Measurements from ENCODE around the gene RCAN2.

The RCAN2 gene

GRCh38 chr6:46414398-46414797, 76.9 kb downstream of the RCAN2 start:
- Histone ChIP-seq H3K27ac (replicated peaks; ENCODE audit: low read length) (no peak overlapping the region), H4K8ac (ENCODE audit: low read depth, low read length) (no peak overlapping the region)
- no CpG with 5 or more reads among the region's 1 CpG for WGBS, 2 donors (ENCODE audit: extremely low coverage in 2 of 2, insufficient read length in 2 of 2, insufficient replicate concordance in 1 of 2)

DNA sequence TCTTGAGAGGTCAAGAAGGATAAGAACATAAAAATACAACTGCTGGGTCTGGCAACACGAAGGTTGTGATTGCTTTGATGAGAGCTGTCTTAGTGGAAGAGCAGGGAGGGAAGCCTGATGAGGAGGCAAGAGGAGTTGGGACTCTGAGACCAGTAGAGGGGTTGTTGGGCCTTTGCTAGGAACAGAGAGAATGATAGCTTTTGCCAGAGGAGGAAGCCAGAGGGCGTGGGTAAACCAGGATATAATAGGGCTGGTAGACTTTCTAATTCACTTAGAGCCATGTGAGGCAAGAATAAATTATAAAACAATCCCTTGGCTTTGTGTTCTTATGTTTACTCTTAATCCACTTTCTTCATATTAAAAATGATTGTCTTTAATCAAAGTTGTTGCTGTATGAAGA, 78.6 kb downstream of the RCAN2 start:
- Histone ChIP-seq H4K91ac (ENCODE audit: low read depth, low read length, poor library complexity) (no peak overlapping the region), H3K4me1 (ENCODE audit: control insufficient read depth in 2 of 2, insufficient read depth in 1 of 2, low read depth in 1 of 2, low read length in 2 of 2) (no peaks in the 10 kb centered on the region), H3K27ac (replicated peaks; ENCODE audit: low read length) (no peak overlapping the region), H3K9ac (ENCODE audit: low read depth, low read length, poor library complexity) (no peak overlapping the region), H2BK5ac (ENCODE audit: low read length) (no peak overlapping the region), H4K8ac (ENCODE audit: low read depth, low read length) (no peak overlapping the region), H3K4me2 (ENCODE audit: insufficient read depth, low read length, poor library complexity, severe bottlenecking) (no peak overlapping the region), H2BK15ac (ENCODE audit: low read length) (no peak overlapping the region), H2BK12ac (ENCODE audit: low read length) (no peak overlapping the region), H3K4ac (ENCODE audit: low read length) (no peak overlapping the region), H3K4me3 (ENCODE audit: low read length in 2 of 2) (no peak overlapping the region), H2AFZ (ENCODE audit: low read length) (no peak overlapping the region), H3K36me3 (replicated peaks in 1 of 2; ENCODE audit: control insufficient read depth in 2 of 2, insufficient read depth in 2 of 2, low read length in 2 of 2) (no peaks in the 10 kb centered on the region), H3K9me3 (replicated peaks in 1 of 2; ENCODE audit: control insufficient read depth in 2 of 2, insufficient read depth in 1 of 2, low read depth in 1 of 2, low read length in 2 of 2) (no peaks in the 10 kb centered on the region), H3K79me1 (ENCODE audit: low read depth, low read length) (no peaks in the 10 kb centered on the region), H3K18ac (ENCODE audit: low read length) (no peak overlapping the region), H2BK120ac (ENCODE audit: low read depth, low read length) (no peak overlapping the region), H3K27me3 (ENCODE audit: control insufficient read depth in 3 of 3, insufficient read depth in 3 of 3, low read depth in 1 of 3, low read length in 3 of 3) (no peaks in the 10 kb centered on the region), H2AK5ac (ENCODE audit: low read depth, low read length) (no peak overlapping the region), H3K23ac (ENCODE audit: low read depth, low read length, poor library complexity) (no peak overlapping the region), H3K14ac (ENCODE audit: low read length) (no peak overlapping the region)
- DNase-seq (ENCODE audit: low spot score) = no peak
- WGBS, 2 donors (ENCODE audit: extremely low coverage in 2 of 2, insufficient read length in 2 of 2, insufficient replicate concordance in 1 of 2) = no CpG with 5 or more reads among the region's 2 CpGs

More at GRCh38 chr6:46414398-46414797, 76.9 kb downstream of the RCAN2 start:
- H3K4me3 ChIP-seq (ENCODE audit: low read length in 2 of 2) = no peak overlapping the region
- H3K27me3 ChIP-seq (ENCODE audit: control insufficient read depth in 3 of 3, insufficient read depth in 3 of 3, low read depth in 1 of 3, low read length in 3 of 3) = no peaks in the 10 kb centered on the region
- H3K4me2 ChIP-seq (ENCODE audit: insufficient read depth, low read length, poor library complexity, severe bottlenecking) = no peak overlapping the region
- H3K4me1 ChIP-seq (ENCODE audit: control insufficient read depth in 2 of 2, insufficient read depth in 1 of 2, low read depth in 1 of 2, low read length in 2 of 2) = no peaks in the 10 kb centered on the region
- H2AK5ac ChIP-seq (ENCODE audit: low read depth, low read length) = no peak overlapping the region
- H2BK12ac ChIP-seq (ENCODE audit: low read length) = no peak overlapping the region
- H2BK5ac ChIP-seq (ENCODE audit: low read length) = no peak overlapping the region
- no peak overlapping the region for H2AFZ ChIP-seq (ENCODE audit: low read length)
- H3K36me3 ChIP-seq (replicated peaks in 1 of 2; ENCODE audit: control insufficient read depth in 2 of 2, insufficient read depth in 2 of 2, low read length in 2 of 2) = no peaks in the 10 kb centered on the region
- H3K9me3 ChIP-seq (replicated peaks in 1 of 2; ENCODE audit: control insufficient read depth in 2 of 2, insufficient read depth in 1 of 2, low read depth in 1 of 2, low read length in 2 of 2) = no peaks in the 10 kb centered on the region
- H2BK120ac ChIP-seq (ENCODE audit: low read depth, low read length) = no peak overlapping the region
- no peak for DNase-seq (ENCODE audit: low spot score)
- no peak overlapping the region for H3K14ac ChIP-seq (ENCODE audit: low read length)
- H3K23ac ChIP-seq (ENCODE audit: low read depth, low read length, poor library complexity) = no peak overlapping the region
- no peak overlapping the region for H3K18ac ChIP-seq (ENCODE audit: low read length)
- no peak overlapping the region for H4K91ac ChIP-seq (ENCODE audit: low read depth, low read length, poor library complexity)
- H2BK15ac ChIP-seq (ENCODE audit: low read length) = no peak overlapping the region
- no peak overlapping the region for H3K4ac ChIP-seq (ENCODE audit: low read length)
- H3K79me1 ChIP-seq (ENCODE audit: low read depth, low read length) = no peaks in the 10 kb centered on the region
- H3K9ac ChIP-seq (ENCODE audit: low read depth, low read length, poor library complexity) = no peak overlapping the region

GRCh38 chr6:46411456-46412197, 79.6 kb downstream of the RCAN2 start:
- Histone ChIP-seq H2AFZ (ENCODE audit: low read length) (no peak overlapping the region), H2BK5ac (ENCODE audit: low read length) (no peak overlapping the region), H3K36me3 (replicated peaks in 1 of 2; ENCODE audit: control insufficient read depth in 2 of 2, insufficient read depth in 2 of 2, low read length in 2 of 2) (no peaks in the 10 kb centered on the region), H3K23ac (ENCODE audit: low read depth, low read length, poor library complexity) (no peak overlapping the region), H3K9me3 (replicated peaks in 1 of 2; ENCODE audit: control insufficient read depth in 2 of 2, insufficient read depth in 1 of 2, low read depth in 1 of 2, low read length in 2 of 2) (no peaks in the 10 kb centered on the region), H3K9ac (ENCODE audit: low read depth, low read length, poor library complexity) (no peak overlapping the region), H2BK12ac (ENCODE audit: low read length) (no peak overlapping the region), H2BK120ac (ENCODE audit: low read depth, low read length) (no peak overlapping the region), H4K91ac (ENCODE audit: low read depth, low read length, poor library complexity) (no peak overlapping the region), H3K4me1 (ENCODE audit: control insufficient read depth in 2 of 2, insufficient read depth in 1 of 2, low read depth in 1 of 2, low read length in 2 of 2) (no peaks in the 10 kb centered on the region), H3K79me1 (ENCODE audit: low read depth, low read length) (no peaks in the 10 kb centered on the region), H3K4me2 (ENCODE audit: insufficient read depth, low read length, poor library complexity, severe bottlenecking) (no peak overlapping the region), H3K27ac (replicated peaks; ENCODE audit: low read length) (no peak overlapping the region), H2BK15ac (ENCODE audit: low read length) (no peak overlapping the region), H3K14ac (ENCODE audit: low read length) (no peak overlapping the region), H4K8ac (ENCODE audit: low read depth, low read length) (no peak overlapping the region), H3K27me3 (ENCODE audit: control insufficient read depth in 3 of 3, insufficient read depth in 3 of 3, low read depth in 1 of 3, low read length in 3 of 3) (no peaks in the 10 kb centered on the region), H3K4me3 (ENCODE audit: low read length in 2 of 2) (no peak overlapping the region), H3K4ac (ENCODE audit: low read length) (no peak overlapping the region), H3K18ac (ENCODE audit: low read length) (no peak overlapping the region), H2AK5ac (ENCODE audit: low read depth, low read length) (no peak overlapping the region)
- WGBS, 2 donors (ENCODE audit: extremely low coverage in 2 of 2, insufficient read length in 2 of 2, insufficient replicate concordance in 1 of 2) = no CpG with 5 or more reads among the region's 3 CpGs
- no peak for DNase-seq (ENCODE audit: low spot score)

DNA sequence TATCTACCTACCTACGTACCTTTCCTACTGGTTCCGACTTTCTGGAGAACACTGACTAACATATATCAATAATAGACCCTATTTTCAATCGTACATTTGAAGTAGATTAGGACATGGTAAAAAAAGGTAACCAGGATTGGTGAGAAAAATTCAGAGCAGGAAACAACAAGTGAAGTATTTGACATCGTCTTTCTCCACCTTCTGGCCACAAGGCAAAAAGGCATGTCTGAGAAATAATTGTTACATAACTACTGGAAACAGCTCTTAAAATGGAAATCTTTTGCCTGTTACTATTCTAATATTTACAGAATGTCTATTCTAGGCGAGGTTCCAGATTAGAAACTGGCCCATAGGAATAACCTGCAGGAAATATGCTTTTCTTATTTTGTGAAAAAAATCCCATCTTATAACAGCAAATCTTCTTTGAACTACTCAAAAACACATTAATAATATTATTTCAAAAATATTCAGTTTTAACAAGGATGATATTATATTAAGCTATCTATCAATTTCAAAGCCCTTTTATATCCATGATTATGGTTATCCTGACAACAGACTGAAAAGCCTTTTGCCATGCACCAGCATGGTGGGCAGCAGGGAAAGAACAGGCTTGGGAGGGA, 80.8 kb downstream of the RCAN2 start:
- no peak for DNase-seq (ENCODE audit: low spot score)
- Histone ChIP-seq H3K9me3 (replicated peaks in 1 of 2; ENCODE audit: control insufficient read depth in 2 of 2, insufficient read depth in 1 of 2, low read depth in 1 of 2, low read length in 2 of 2) (no peaks in the 10 kb centered on the region), H2AFZ (ENCODE audit: low read length) (no peak overlapping the region), H3K23ac (ENCODE audit: low read depth, low read length, poor library complexity) (no peak overlapping the region), H4K8ac (ENCODE audit: low read depth, low read length) (no peak overlapping the region), H2BK12ac (ENCODE audit: low read length) (no peak overlapping the region), H3K4me1 (ENCODE audit: control insufficient read depth in 2 of 2, insufficient read depth in 1 of 2, low read depth in 1 of 2, low read length in 2 of 2) (no peaks in the 10 kb centered on the region), H2AK5ac (ENCODE audit: low read depth, low read length) (no peak overlapping the region), H3K4me2 (ENCODE audit: insufficient read depth, low read length, poor library complexity, severe bottlenecking) (no peak overlapping the region), H3K18ac (ENCODE audit: low read length) (no peak overlapping the region), H3K27me3 (ENCODE audit: control insufficient read depth in 3 of 3, insufficient read depth in 3 of 3, low read depth in 1 of 3, low read length in 3 of 3) (no peaks in the 10 kb centered on the region), H3K4me3 (ENCODE audit: low read length in 2 of 2) (no peak overlapping the region), H3K27ac (replicated peaks; ENCODE audit: low read length) (no peak overlapping the region), H2BK5ac (ENCODE audit: low read length) (no peak overlapping the region), H3K36me3 (replicated peaks in 1 of 2; ENCODE audit: control insufficient read depth in 2 of 2, insufficient read depth in 2 of 2, low read length in 2 of 2) (no peaks in the 10 kb centered on the region), H3K9ac (ENCODE audit: low read depth, low read length, poor library complexity) (no peak overlapping the region), H2BK120ac (ENCODE audit: low read depth, low read length) (no peak overlapping the region), H3K4ac (ENCODE audit: low read length) (no peak overlapping the region), H3K79me1 (ENCODE audit: low read depth, low read length) (no peaks in the 10 kb centered on the region), H4K91ac (ENCODE audit: low read depth, low read length, poor library complexity) (no peak overlapping the region), H3K14ac (ENCODE audit: low read length) (no peak overlapping the region), H2BK15ac (ENCODE audit: low read length) (no peak overlapping the region)
- WGBS, 2 donors (ENCODE audit: extremely low coverage in 2 of 2, insufficient read length in 2 of 2, insufficient replicate concordance in 1 of 2) = 80% methylated on average over 1 of the region's 5 CpGs; no CpG with 5 or more reads in 1 of the 2 donors
